GM21717 (cell line): ENCODE measurements around the gene HNRNPH3.
A peak's percentile ranks its signal among the peaks of the same experiment; 100 is the strongest.
"Not testable (repeated sequence)": the region's sequence is repeated elsewhere in the genome, so short reads cannot be mapped to it uniquely, and the experiment has no call there.

Experiments
- ATAC-seq: cut with Tn5 transposase; IDR thresholded peaks from one replicate; pipeline ENCODE4 v1.9.1; 2021; ENCODE audit warnings: mild to moderate bottlenecking, moderate library complexity; ENCODE audit not compliant: unreplicated experiment

Gene HNRNPH3

GRCh38 chr10:68331455-68332258 is at the start of gene HNRNPH3:
Gene HNRNPH3, plus strand, starts transcription at chr10:68332064. Its CDS starts 5,158 bp downstream, at chr10:68337222.
- ATAC-seq: peak; percentile 79

GRCh38 chr10:68284062-68285001 is 47.5 kb upstream of the HNRNPH3 start:
- no peak for ATAC-seq

- no peak for ATAC-seq
These were observed 43.1 kb upstream of the HNRNPH3 start for GRCh38 chr10:68288717-68289116.

GRCh38 chr10:68290736-68291135 is 41.1 kb upstream of the HNRNPH3 start:
- ATAC-seq: no peak

GRCh38 chr10:68296843-68297663 is 34.8 kb upstream of the HNRNPH3 start:
- ATAC-seq: no peak

GRCh38 chr10:68301301-68301700 is 30.6 kb upstream of the HNRNPH3 start:
- no peak for ATAC-seq

GRCh38 chr10:68301790-68302502 is 29.9 kb upstream of the HNRNPH3 start:
- no peak for ATAC-seq

GRCh38 chr10:68302503-68302823 is 29.4 kb upstream of the HNRNPH3 start:
- no peak for ATAC-seq

- no peak for ATAC-seq
These were observed 29.0 kb upstream of the HNRNPH3 start for GRCh38 chr10:68302871-68303270.

- ATAC-seq: no peak
These were observed 27.9 kb upstream of the HNRNPH3 start for GRCh38 chr10:68303849-68304412.

GRCh38 chr10:68305854-68306253 is 26.0 kb upstream of the HNRNPH3 start:
- ATAC-seq: no peak

- no peak for ATAC-seq
These were observed 21.3 kb upstream of the HNRNPH3 start for GRCh38 chr10:68310531-68310930.

GRCh38 chr10:68314930-68315329 is 16.9 kb upstream of the HNRNPH3 start:
- ATAC-seq: not testable (repeated sequence)

- ATAC-seq: no peak
These were observed 16.3 kb upstream of the HNRNPH3 start for GRCh38 chr10:68315582-68315981.

GRCh38 chr10:68318331-68319059 is 13.4 kb upstream of the HNRNPH3 start:
- no peak for ATAC-seq

GRCh38 chr10:68324396-68324795 is 7.5 kb upstream of the HNRNPH3 start:
- ATAC-seq: not testable (repeated sequence)

- ATAC-seq: no peak
These were observed 3.7 kb upstream of the HNRNPH3 start for GRCh38 chr10:68327889-68328786.

- no peak for ATAC-seq
These were observed 2.4 kb upstream of the HNRNPH3 start for GRCh38 chr10:68329506-68329861.
